K562 (cell line): ENCODE measurements around the gene ADTRP. TPM values are rescaled to one million over a fixed set of nuclear protein-coding genes. Genes with fewer than 3 reads are reported as not detected.

Source experiments
- ATAC-seq: fragments of 200-7000 bp; cut with Tn5 transposase; 3 replicates; pipeline ENCODE4 v1.9.1; 2020; ENCODE audit warnings: moderate library complexity
- BruUV-seq: library from RNA; stranded (reverse); fragments of 400-500 nt; replicated peaks from 2 replicates; lab custom pipeline; 2021; lab: Mats Ljungman, UMichigan
- CTCF ChIA-PET: fragments of 300-600 bp; formaldehyde crosslinking; extraction: SDS; loops from one replicate; lab custom pipeline; 2021; ENCODE audit warnings: low intra/inter-chr PET ratio; lab: Yijun Ruan, JAX
- POLR2A ChIA-PET: fragments of 300-600, 350-650 bp; sonication (Branson Sonifier 250); formaldehyde crosslinking; extraction: SDS; loops from one replicate; lab custom pipeline; 2021; ENCODE audit warnings: antibody characterized with exemption, inconsistent platforms; lab: Yijun Ruan, JAX
- DNase-seq, 4 experiments: peaks; one replicate each; pipeline versions ENCODE4 v3.0.0 to v3.0.0-alpha.2; 2011 to 2018; ENCODE audit warnings: low spot score in 3 of 4, mixed read lengths in 3 of 4; ENCODE audit errors: extremely low read depth in 1 of 4
- FAIRE-seq: peaks from 2 replicates; lab custom pipeline; 2011; peaks lifted over from hg19 to GRCh38; lab: Jason Lieb, UNC
- H2AFZ ChIP-seq: 2 replicates; pipeline ENCODE4 v1.6.0; 2011; ENCODE audit warnings: low read depth, low read length, control low read depth, inconsistent platforms
- H3K27ac ChIP-seq: fragments of 200-600 bp; 3 replicates; pipeline ENCODE4 v1.8.0; 2011; ENCODE audit warnings: low read depth, mild to moderate bottlenecking, control low read depth, inconsistent platforms, low read length, moderate library complexity, mixed read lengths; ENCODE audit errors: extremely low read depth
- H3K27me3 ChIP-seq, 2 experiments: fragments of 300-600 bp in 1 of 2; 2 replicates in 1 of 2; 3 replicates in 1 of 2; pipeline versions ENCODE4 v1.6.0 to v1.8.0; 2011; ENCODE audit warnings: inconsistent platforms in 2 of 2, low read length in 2 of 2, mild to moderate bottlenecking in 1 of 2, mixed read lengths in 1 of 2, moderate library complexity in 1 of 2; ENCODE audit not compliant: control insufficient read depth in 2 of 2, insufficient read depth in 2 of 2
- H3K36me3 ChIP-seq: fragments of 300-600 bp; 3 replicates; pipeline ENCODE4 v1.8.0; 2011; ENCODE audit warnings: mild to moderate bottlenecking, low read length, inconsistent platforms; ENCODE audit not compliant: control insufficient read depth, insufficient read depth
- H3K4me1 ChIP-seq, 2 experiments: fragments of 200-600 bp in 1 of 2; replicated peaks in 1 of 2; 2 replicates in 1 of 2; 3 replicates in 1 of 2; pipeline versions ENCODE4 v1.5.1 to v1.8.0; 2011; ENCODE audit warnings: inconsistent platforms in 2 of 2, low read length in 2 of 2, mild to moderate bottlenecking in 1 of 2, mixed read lengths in 1 of 2, moderate library complexity in 1 of 2; ENCODE audit not compliant: control insufficient read depth in 2 of 2, insufficient read depth in 2 of 2
- H3K4me2 ChIP-seq: 2 replicates; pipeline ENCODE4 v1.6.1; 2011; ENCODE audit warnings: low read length, control low read depth, inconsistent platforms, mixed read lengths; ENCODE audit not compliant: insufficient read depth
- H3K4me3 ChIP-seq: fragments of 200-600 bp; sonication (generic), shearing (Covaris generic); 2 replicates; pipeline ENCODE4 v1.5.1; 2016; ENCODE audit warnings: control low read depth, inconsistent platforms
- H3K79me2 ChIP-seq: fragments of 200-600 bp; 3 replicates; pipeline ENCODE4 v1.8.0; 2011; ENCODE audit warnings: low read length, inconsistent platforms; ENCODE audit not compliant: control insufficient read depth, insufficient read depth
- H3K9ac ChIP-seq, 2 experiments: 2 replicates each; pipeline versions ENCODE4 v1.6.0 to v1.6.1; 2011; ENCODE audit warnings: low read depth in 2 of 2, low read length in 2 of 2, control low read depth in 1 of 2, inconsistent platforms in 1 of 2, mild to moderate bottlenecking in 1 of 2, mixed read lengths in 1 of 2; ENCODE audit not compliant: insufficient read depth in 1 of 2
- H3K9me1 ChIP-seq: one replicate; pipeline ENCODE4 v1.6.0; 2011; ENCODE audit warnings: inconsistent platforms, mild to moderate bottlenecking, low read length, moderate library complexity; ENCODE audit not compliant: control insufficient read depth, insufficient read depth
- H3K9me3 ChIP-seq: replicated peaks from 2 replicates; pipeline ENCODE4 v1.5.1; 2011; ENCODE audit warnings: low read depth, low read length, inconsistent platforms; ENCODE audit not compliant: control insufficient read depth, insufficient read depth
- H4K20me1 ChIP-seq: replicated peaks from 2 replicates; pipeline ENCODE4 v1.6.1; 2011; ENCODE audit warnings: low read length, inconsistent platforms, mixed read lengths; ENCODE audit not compliant: control insufficient read depth, insufficient read depth
- CUX1 ChIP-seq: fragments of 200-800 bp; sonication (Bioruptor generic); IDR thresholded peaks from 2 replicates; pipeline ENCODE4 v1.6.1; 2016; ENCODE audit warnings: missing genetic modification characterization, missing compliant biosample characterization
- E2F5 ChIP-seq: sonication (generic); formaldehyde crosslinking; IDR thresholded peaks from 2 replicates; pipeline ENCODE4 v1.8.0; 2022; ENCODE audit warnings: mild to moderate bottlenecking, missing genetic modification reagents
- ELF4 ChIP-seq: fragments of 450-650 bp; formaldehyde crosslinking; IDR thresholded peaks from 2 replicates; pipeline ENCODE4 v1.4.0; 2022; ENCODE audit warnings: missing genetic modification characterization
- EP400 ChIP-seq: fragments of 450-650 bp; IDR thresholded peaks from 2 replicates; pipeline ENCODE4 v1.6.1; 2017; ENCODE audit warnings: antibody characterized with exemption, mild to moderate bottlenecking, moderate library complexity
- ETV5 ChIP-seq: sonication (generic); formaldehyde crosslinking; IDR thresholded peaks from 2 replicates; pipeline ENCODE4 v1.4.0; 2020; ENCODE audit warnings: low read depth, mild to moderate bottlenecking, missing genetic modification reagents
- FOXP1 ChIP-seq: sonication (generic); formaldehyde crosslinking; IDR thresholded peaks from 2 replicates; pipeline ENCODE4 v1.8.0; 2022; ENCODE audit warnings: mild to moderate bottlenecking, missing genetic modification reagents
- FUS ChIP-seq: fragments of 200-400 bp; formaldehyde crosslinking; optimal IDR thresholded peaks from 2 replicates; pipeline ENCODE3; 2017; ENCODE audit warnings: low read depth, low read length
- ILK ChIP-seq: fragments of 450-650 bp; IDR thresholded peaks from 2 replicates; pipeline ENCODE4 v1.6.1; 2016; ENCODE audit warnings: missing genetic modification characterization, low read depth, mild to moderate bottlenecking, missing compliant biosample characterization, moderate library complexity, borderline replicate concordance
- KHSRP ChIP-seq: fragments of 450-650 bp; IDR thresholded peaks from 2 replicates; pipeline ENCODE4 v1.6.1; 2017
- MBD2 ChIP-seq: sonication (generic); IDR thresholded peaks from 2 replicates; pipeline ENCODE4 v1.6.1; 2016; ENCODE audit warnings: low read depth, borderline replicate concordance
- RAD21 ChIP-seq, 2 experiments: fragments of 250-450 bp in 1 of 2; fragments of 450-650 bp in 1 of 2; sonication (Bioruptor Pico) in 1 of 2; formaldehyde crosslinking in 1 of 2; IDR thresholded peaks in 1 of 2; conservative IDR thresholded peaks in 1 of 2; 2 replicates each; pipeline versions ENCODE4 v1.4.0 to v1.8.0; 2020 to 2022; ENCODE audit warnings: mild to moderate bottlenecking in 2 of 2, moderate library complexity in 1 of 2
- SAFB2 ChIP-seq: fragments of 200-400 bp; formaldehyde crosslinking; IDR thresholded peaks from 2 replicates; pipeline ENCODE4 v1.6.1; 2018; ENCODE audit warnings: borderline replicate concordance, low read length, low read depth, moderate library complexity; ENCODE audit not compliant: severe bottlenecking
- XRCC3 ChIP-seq: fragments of 450-650 bp; IDR thresholded peaks from 2 replicates; pipeline ENCODE4 v1.6.1; 2017; ENCODE audit warnings: mild to moderate bottlenecking, moderate library complexity
- ZBTB34 ChIP-seq: fragments of 250-450 bp; sonication (Bioruptor Pico); IDR thresholded peaks from 2 replicates; pipeline ENCODE4 v1.8.0; 2021; ENCODE audit warnings: mild to moderate bottlenecking, moderate library complexity
- ZNF3 ChIP-seq: fragments of 250-450 bp; sonication (Bioruptor Pico); IDR thresholded peaks from 2 replicates; pipeline ENCODE4 v1.5.0; 2021; ENCODE audit warnings: mild to moderate bottlenecking, moderate library complexity
- ZNF324 ChIP-seq: fragments of 250-450 bp; sonication (Bioruptor Pico); IDR thresholded peaks from 2 replicates; pipeline ENCODE4 v1.4.0; 2020; ENCODE audit warnings: mild to moderate bottlenecking
- ZNF57 ChIP-seq: fragments of 450-650 bp; formaldehyde crosslinking; IDR thresholded peaks from 2 replicates; pipeline ENCODE4 v1.4.0; 2020; ENCODE audit warnings: mild to moderate bottlenecking, moderate library complexity
- ZNF699 ChIP-seq: fragments of 250-450 bp; sonication (Bioruptor Pico); IDR thresholded peaks from 2 replicates; pipeline ENCODE4 v1.8.0; 2021; ENCODE audit warnings: mild to moderate bottlenecking, moderate library complexity; ENCODE audit not compliant: insufficient replicate concordance
- WGBS: fragments of 100-300 bp; shearing (Covaris generic); methylation state at CpG from one replicate; pipeline ENCODE4 v1.1.6; 2016; ENCODE audit warnings: low coverage, mixed read lengths; ENCODE audit not compliant: insufficient coverage; ENCODE audit errors: missing lambda C conversion rate; 5-methylcytosine and 5-hydroxymethylcytosine counted together
- in situ Hi-C: fragments of 300-500 bp; cut with MboI; formaldehyde crosslinking; loops from 4 replicates; pipeline ENCODE4 v1.15.0; 2018; ENCODE audit warnings: inconsistent platforms, mixed read lengths
- intact Hi-C: fragments of 100-400 bp; cut with micrococcal nuclease; formaldehyde crosslinking; loops from 2 replicates; pipeline ENCODE4 v1.14.2; 2022
- polyA plus RNA-seq, 8 experiments: library from polyadenylated mRNA; depleted of rRNA in 4 of 8; stranded (reverse) in 5 of 8; unstranded in 3 of 8; fragments of >200 nt; fragmentation: Nextera tagmentation in 2 of 8; fragmentation: Illumina TruSeq in 1 of 8; extraction: Ambion mirVana in 2 of 8; extraction: Trizol in 1 of 8; gene quantifications; 2 replicates each; pipeline versions ENCODE4 v1.2.1 to v1.2.3, GENCODE V29; 2011 to 2014; ENCODE audit warnings: inconsistent platforms in 1 of 8, missing spikeins in 1 of 8
- total RNA-seq, 7 experiments: library from RNA; depleted of rRNA in 6 of 7; stranded (reverse); fragments of >200 nt in 6 of 7; fragmentation: Illumina TruSeq in 2 of 7; extraction: Trizol in 2 of 7; gene quantifications; 2 replicates each; pipeline versions ENCODE4 v1.2.1 to v1.2.3, GENCODE V29; 2011 to 2021; ENCODE audit warnings: low replicate concordance in 1 of 7

The ADTRP gene
- total and polyA plus RNA-seq, 9 of the 15 experiments (the other 6 are each of a cell fraction or from before 2014, with no cell fraction given), result 7.4 to 24.0 (median 13.6) TPM

GRCh38 chr6:11689847-11690246, 88.8 kb downstream of the ADTRP start:
- intact Hi-C loops (no loop called here), in situ Hi-C loops (no loop called here)
- WGBS, result 42% methylated on average over 3 of the region's 3 CpGs
- H3K4me3 ChIP-seq, result no peak overlapping the region
- ChIA-PET POLR2A (no interaction called here), CTCF (no interaction called here)
- DNase-seq (no peak), FAIRE-seq (no peak), ATAC-seq (no peak)
- H3K27ac ChIP-seq, result no peak overlapping the region
- no peaks in the 10 kb centered on the region for H3K27me3 ChIP-seq
- H3K9me1 ChIP-seq, result no peaks in the 10 kb centered on the region
- no peak overlapping the region for H2AFZ ChIP-seq
- no peak overlapping the region for H3K9ac ChIP-seq
- H3K4me2 ChIP-seq, result no peak overlapping the region
- H3K36me3 ChIP-seq, result no peaks in the 10 kb centered on the region
- H4K20me1 ChIP-seq, result no peaks in the 10 kb centered on the region
- no peaks in the 10 kb centered on the region for H3K79me2 ChIP-seq
- no peaks in the 10 kb centered on the region; a peak in 1 of 5 replicates for H3K4me1 ChIP-seq
- no peaks in the 10 kb centered on the region for H3K9me3 ChIP-seq
- no TSS peak for BruUV-seq
- TF ChIP-seq CUX1 (no peak), FUS (no peak), ILK (tag) (no peak), EP400 (no peak), FOXP1 (CRISPR knock-in tag) (no peak), E2F5 (CRISPR knock-in tag) (no peak), ZBTB34 (CRISPR knock-in tag) (no peak), KHSRP (no peak), RAD21 (CRISPR knock-in tag; conservative IDR thresholded peaks at IDR 0.05 in 1 of 2, IDR thresholded peaks at IDR 0.05 in 1 of 2) (no peak), SAFB2 (no peak), ZNF3 (CRISPR knock-in tag) (no peak), ELF4 (CRISPR knock-in tag) (no peak), ETV5 (CRISPR knock-in tag) (no peak), XRCC3 (no peak), ZNF699 (CRISPR knock-in tag) (no peak), ZNF57 (CRISPR knock-in tag) (no peak), ZNF324 (CRISPR knock-in tag) (no peak), MBD2 (no peak)
